Activated naive CD8-positive, alpha-beta T cell treated with anti-CD3 and anti-CD28 coated beads for 36 hours (primary cell): Measurements from ENCODE around the gene TULP4. TPM values are rescaled to one million over a fixed set of nuclear protein-coding genes. Genes with fewer than 3 reads are reported as not detected.
"Not testable (repeated sequence)": the region's sequence is repeated elsewhere in the genome, so short reads cannot be mapped to it uniquely, and the experiment has no call there.

Experiments
- DNase-seq: peaks from one replicate; pipeline ENCODE4 v3.0.0; 2021
- H3K27ac Mint-ChIP-seq: one replicate; pipeline ENCODE4 v1.8.0; 2022; ENCODE audit warnings: mild to moderate bottlenecking, moderate library complexity, mixed read lengths
- H3K27me3 Mint-ChIP-seq: one replicate; pipeline ENCODE4 v1.8.0; 2022; ENCODE audit warnings: mild to moderate bottlenecking, mixed read lengths
- H3K36me3 Mint-ChIP-seq: one replicate; pipeline ENCODE4 v1.8.0; 2021; ENCODE audit warnings: mild to moderate bottlenecking, mixed read lengths
- H3K4me1 Mint-ChIP-seq: one replicate; pipeline ENCODE4 v1.8.0; 2021; ENCODE audit warnings: mixed read lengths
- H3K4me3 Mint-ChIP-seq: one replicate; pipeline ENCODE4 v1.8.0; 2022; ENCODE audit warnings: mild to moderate bottlenecking, moderate library complexity, mixed read lengths
- H3K9me3 Mint-ChIP-seq: one replicate; pipeline ENCODE4 v1.8.0; 2022; ENCODE audit warnings: mixed read lengths
- total RNA-seq, 2 experiments: library from RNA; stranded (reverse); gene quantifications; one replicate each; pipeline ENCODE4 v1.2.3, GENCODE V29; 2021

Gene TULP4
- total RNA-seq, 2 experiments from 2014 or later = 17.0 TPM

GRCh38 chr6:158519761-158520160 is 207.5 kb downstream of the TULP4 start:
- DNase-seq = no peak
- no peaks in the 10 kb centered on the region for H3K9me3 Mint-ChIP-seq
- peaks cover 17% of the 10 kb centered on the region for H3K4me1 Mint-ChIP-seq
- H3K36me3 Mint-ChIP-seq = no peaks in the 10 kb centered on the region
- H3K27ac Mint-ChIP-seq = no peak overlapping the region
- H3K4me3 Mint-ChIP-seq = no peak overlapping the region
- peaks cover 78% of the 10 kb centered on the region for H3K27me3 Mint-ChIP-seq

DNA sequence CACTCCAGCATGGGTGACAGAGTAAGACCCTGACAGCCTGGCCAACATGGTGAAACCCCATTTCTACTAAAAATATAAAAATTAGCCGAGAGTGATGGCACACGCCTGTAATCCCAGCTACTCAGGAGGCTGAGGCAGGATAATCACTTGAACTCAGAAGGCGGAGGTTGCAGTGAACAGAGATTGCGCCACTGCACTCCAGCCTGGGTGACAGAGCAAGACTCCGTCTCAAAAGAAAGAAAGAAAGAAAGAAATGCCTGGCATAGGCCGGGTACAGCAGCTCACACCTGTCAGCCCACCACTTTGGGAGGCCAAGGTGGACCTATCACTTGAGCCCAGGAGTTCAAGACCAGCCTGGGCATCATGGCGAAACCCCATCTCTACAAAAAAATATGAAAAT is 208.7 kb downstream of the TULP4 start:
- H3K4me3 Mint-ChIP-seq, H3K27ac Mint-ChIP-seq: not testable (repeated sequence)

DNA sequence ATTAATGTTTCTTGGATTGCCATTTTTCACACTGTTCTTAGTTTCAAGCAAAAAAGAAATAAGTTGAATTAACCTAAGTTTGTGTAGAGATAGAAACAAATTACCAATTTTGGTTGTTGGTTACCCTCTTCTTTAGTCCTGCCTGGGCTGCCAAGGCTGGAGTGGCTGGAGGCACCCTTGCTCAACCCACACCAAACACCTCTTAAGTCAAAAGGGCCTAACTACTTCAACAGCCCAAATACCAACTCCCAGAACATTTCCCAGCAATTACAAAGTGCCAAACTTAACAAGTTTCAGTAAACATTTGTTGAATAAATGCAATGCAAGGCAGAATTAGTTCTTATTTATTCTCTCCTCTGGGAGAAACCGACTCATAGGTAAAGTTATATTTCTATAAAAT is 209.5 kb downstream of the TULP4 start:
- peaks cover 82% of the 10 kb centered on the region for H3K27me3 Mint-ChIP-seq
- H3K4me1 Mint-ChIP-seq = peaks cover 13% of the 10 kb centered on the region
- no peaks in the 10 kb centered on the region for H3K36me3 Mint-ChIP-seq
- DNase-seq = no peak
- H3K27ac Mint-ChIP-seq = no peak overlapping the region
- no peaks in the 10 kb centered on the region for H3K9me3 Mint-ChIP-seq
- no peak overlapping the region for H3K4me3 Mint-ChIP-seq

More for the DNA sequence above, 208.7 kb downstream of the TULP4 start:
- H3K9me3 Mint-ChIP-seq, DNase-seq, H3K36me3 Mint-ChIP-seq: not testable (repeated sequence)
- Mint-ChIP-seq H3K4me1 (peaks cover 14% of the 10 kb centered on the region), H3K27me3 (peaks cover 81% of the 10 kb centered on the region)

GRCh38 chr6:158522616-158523015 is 210.4 kb downstream of the TULP4 start:
- Mint-ChIP-seq H3K36me3 (no peaks in the 10 kb centered on the region), H3K27me3 (peaks cover 82% of the 10 kb centered on the region), H3K27ac (no peak overlapping the region), H3K4me3 (no peak overlapping the region), H3K9me3 (peaks cover 4% of the 10 kb centered on the region), H3K4me1 (peaks cover 9% of the 10 kb centered on the region)
- no peak for DNase-seq

- no peak overlapping the region for H3K4me3 Mint-ChIP-seq
- H3K4me1 Mint-ChIP-seq = no peaks in the 10 kb centered on the region
- H3K9me3 Mint-ChIP-seq = peaks cover 8% of the 10 kb centered on the region
- DNase-seq = no peak
- no peaks in the 10 kb centered on the region for H3K36me3 Mint-ChIP-seq
- H3K27ac Mint-ChIP-seq = no peak overlapping the region
- H3K27me3 Mint-ChIP-seq = peaks cover 72% of the 10 kb centered on the region
Observed at GRCh38 chr6:158524311-158524710, 212.0 kb downstream of the TULP4 start.

DNA sequence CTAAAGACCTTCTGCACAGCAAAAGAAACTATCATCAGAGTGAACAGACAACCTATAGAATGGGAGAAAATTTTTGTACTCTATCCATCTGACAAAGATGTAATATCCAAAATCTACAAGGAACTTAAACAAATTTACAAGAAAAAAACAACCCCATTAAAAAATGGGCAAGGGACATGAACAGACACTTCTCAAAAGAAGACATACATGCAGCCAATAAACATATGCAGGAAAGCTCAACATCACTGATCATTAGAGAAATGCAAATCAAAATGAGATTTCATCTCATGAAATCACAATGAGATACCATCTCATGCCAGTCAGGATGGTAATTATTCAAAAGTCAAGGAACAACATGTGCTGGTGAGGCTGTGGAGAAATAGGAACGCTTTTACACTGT is 215.6 kb downstream of the TULP4 start:
- peaks cover 59% of the 10 kb centered on the region for H3K27me3 Mint-ChIP-seq
- H3K4me1 Mint-ChIP-seq, H3K36me3 Mint-ChIP-seq, H3K27ac Mint-ChIP-seq, H3K9me3 Mint-ChIP-seq, H3K4me3 Mint-ChIP-seq, DNase-seq: not testable (repeated sequence)

DNA sequence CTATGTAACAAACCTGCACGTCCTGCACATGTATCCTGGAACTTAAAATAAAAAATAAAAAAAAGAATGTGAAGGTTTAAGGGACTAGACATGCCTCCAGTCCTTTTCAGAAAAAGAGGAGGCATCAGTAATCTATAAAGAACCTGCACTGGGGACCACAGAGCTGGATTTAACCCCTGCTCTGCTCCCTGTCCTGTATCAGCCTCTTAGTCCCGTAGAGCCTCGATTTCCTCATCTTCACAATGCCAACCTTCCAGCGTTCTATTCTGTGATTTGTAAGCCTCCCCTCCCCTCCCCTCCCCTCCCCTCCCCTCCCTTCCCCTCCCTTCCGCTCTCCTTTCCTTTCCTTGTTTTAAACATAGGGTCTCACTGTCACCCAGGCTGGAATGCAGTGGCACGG is 216.6 kb downstream of the TULP4 start:
- DNase-seq = no peak
- no peaks in the 10 kb centered on the region for H3K36me3 Mint-ChIP-seq
- peaks cover 56% of the 10 kb centered on the region for H3K27me3 Mint-ChIP-seq
- H3K9me3 Mint-ChIP-seq = peaks cover 8% of the 10 kb centered on the region
- no peaks in the 10 kb centered on the region for H3K4me1 Mint-ChIP-seq
- no peak overlapping the region for H3K4me3 Mint-ChIP-seq
- no peak overlapping the region for H3K27ac Mint-ChIP-seq

DNA sequence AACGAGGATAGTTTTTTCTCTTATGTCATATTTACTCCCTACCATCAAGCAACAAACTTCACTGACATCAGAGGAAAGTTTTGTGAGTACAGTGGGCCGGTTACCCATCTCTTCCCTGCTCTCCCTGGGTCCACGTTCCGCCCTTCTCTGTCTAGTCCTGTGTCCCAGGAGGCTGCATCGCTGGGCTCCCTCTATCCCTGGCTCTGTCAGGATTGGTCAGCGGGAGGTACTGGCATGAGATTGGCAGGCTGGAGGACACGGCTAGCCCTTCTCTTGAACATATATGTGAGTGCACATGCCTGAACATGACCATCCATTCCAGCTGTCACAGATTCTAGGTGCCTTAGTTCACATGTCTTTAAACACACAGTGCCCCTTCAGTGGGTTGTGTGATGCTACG is 217.4 kb downstream of the TULP4 start:
- H3K27me3 Mint-ChIP-seq = peaks cover 51% of the 10 kb centered on the region
- no peak for DNase-seq
- no peak overlapping the region for H3K4me3 Mint-ChIP-seq
- no peaks in the 10 kb centered on the region for H3K36me3 Mint-ChIP-seq
- H3K9me3 Mint-ChIP-seq = peaks cover 8% of the 10 kb centered on the region
- H3K27ac Mint-ChIP-seq = no peak overlapping the region
- no peaks in the 10 kb centered on the region for H3K4me1 Mint-ChIP-seq

GRCh38 chr6:158531566-158531965 is 219.3 kb downstream of the TULP4 start:
- no peak for DNase-seq
- no peaks in the 10 kb centered on the region for H3K4me1 Mint-ChIP-seq
- no peak overlapping the region for H3K27ac Mint-ChIP-seq
- peaks cover 50% of the 10 kb centered on the region for H3K27me3 Mint-ChIP-seq
- no peaks in the 10 kb centered on the region for H3K36me3 Mint-ChIP-seq
- H3K4me3 Mint-ChIP-seq = no peak overlapping the region
- peaks cover 8% of the 10 kb centered on the region for H3K9me3 Mint-ChIP-seq

DNA sequence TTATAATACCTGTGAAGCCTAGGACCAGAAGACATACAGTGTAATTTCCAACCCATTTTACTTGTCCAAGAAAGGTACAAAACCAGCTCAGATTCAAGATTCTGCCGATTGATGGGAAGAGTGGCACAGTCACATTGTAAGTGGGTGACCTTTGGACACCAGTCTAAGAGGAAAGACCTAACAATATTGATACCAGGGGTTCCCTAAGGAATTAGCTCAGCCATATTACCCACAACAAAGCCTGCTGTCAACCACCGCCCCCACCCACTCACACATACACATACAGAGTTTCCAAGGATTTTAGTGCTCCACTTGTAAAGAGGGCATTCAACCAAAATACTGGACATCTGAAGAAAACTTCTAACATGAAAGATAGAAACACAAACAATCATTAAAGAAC is 219.7 kb downstream of the TULP4 start:
- Mint-ChIP-seq H3K27ac (no peak overlapping the region), H3K9me3 (peaks cover 8% of the 10 kb centered on the region), H3K4me3 (no peak overlapping the region), H3K36me3 (no peaks in the 10 kb centered on the region), H3K27me3 (peaks cover 46% of the 10 kb centered on the region), H3K4me1 (no peaks in the 10 kb centered on the region)
- no peak for DNase-seq

GRCh38 chr6:158536084-158536890 is 224.0 kb downstream of the TULP4 start:
- Mint-ChIP-seq H3K4me1 (no peaks in the 10 kb centered on the region), H3K27me3 (peaks cover 64% of the 10 kb centered on the region), H3K27ac (no peak overlapping the region), H3K36me3 (no peaks in the 10 kb centered on the region), H3K9me3 (no peaks in the 10 kb centered on the region), H3K4me3 (peak overlapping the region; percentile 59)
- DNase-seq = peak; percentile 67

DNA sequence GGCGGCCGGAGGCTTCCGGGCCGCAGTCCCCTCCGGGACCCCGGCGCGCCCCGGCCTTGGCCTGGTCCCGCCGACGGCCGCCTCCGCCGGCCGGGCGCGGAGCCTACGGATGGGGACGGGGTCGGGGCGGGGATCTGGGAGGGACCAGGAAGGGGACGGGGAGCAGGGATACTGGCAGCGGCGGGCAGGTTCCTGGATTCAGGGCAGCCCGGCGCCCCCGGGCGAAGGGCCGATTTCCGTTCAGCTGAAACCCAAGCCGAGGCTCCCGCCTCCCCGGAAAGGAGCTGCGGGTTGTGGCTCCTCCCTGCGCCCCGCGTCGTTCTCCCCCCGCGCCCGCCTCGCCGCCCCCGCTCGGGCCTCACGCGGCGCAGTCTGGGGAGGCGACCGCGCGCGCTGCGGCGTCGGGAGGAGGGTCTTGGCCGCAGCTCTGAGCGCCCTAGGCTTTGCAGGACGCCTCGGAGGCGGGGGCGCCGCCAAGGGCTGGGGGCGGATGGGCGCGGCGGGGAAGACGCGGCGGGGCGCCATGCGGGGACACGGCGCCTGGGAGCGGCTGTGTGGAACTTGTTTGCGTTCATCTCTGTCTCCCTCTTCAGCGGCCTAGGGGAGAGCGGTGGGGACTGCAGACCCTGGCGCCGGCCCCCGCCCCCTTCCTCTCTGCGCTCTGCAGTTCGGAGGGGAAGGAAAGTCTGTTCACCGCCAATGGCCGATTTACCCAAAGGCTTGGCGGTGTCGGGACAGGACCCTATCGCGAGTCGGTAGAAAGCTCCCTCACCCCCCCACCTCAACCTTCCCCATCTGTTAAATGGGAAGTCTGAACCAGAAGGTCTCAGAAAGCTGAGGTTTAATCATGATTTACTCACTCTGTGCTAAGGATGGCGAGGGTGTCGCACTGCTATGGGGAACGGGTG is 224.9 kb downstream of the TULP4 start:
- no peak overlapping the region for H3K27ac Mint-ChIP-seq
- peak overlapping the region; percentile 32 for H3K4me3 Mint-ChIP-seq
- H3K4me1 Mint-ChIP-seq = no peaks in the 10 kb centered on the region
- peaks cover 62% of the 10 kb centered on the region for H3K27me3 Mint-ChIP-seq
- peak; percentile 27 for DNase-seq
- H3K9me3 Mint-ChIP-seq = no peaks in the 10 kb centered on the region
- H3K36me3 Mint-ChIP-seq = no peaks in the 10 kb centered on the region

DNA sequence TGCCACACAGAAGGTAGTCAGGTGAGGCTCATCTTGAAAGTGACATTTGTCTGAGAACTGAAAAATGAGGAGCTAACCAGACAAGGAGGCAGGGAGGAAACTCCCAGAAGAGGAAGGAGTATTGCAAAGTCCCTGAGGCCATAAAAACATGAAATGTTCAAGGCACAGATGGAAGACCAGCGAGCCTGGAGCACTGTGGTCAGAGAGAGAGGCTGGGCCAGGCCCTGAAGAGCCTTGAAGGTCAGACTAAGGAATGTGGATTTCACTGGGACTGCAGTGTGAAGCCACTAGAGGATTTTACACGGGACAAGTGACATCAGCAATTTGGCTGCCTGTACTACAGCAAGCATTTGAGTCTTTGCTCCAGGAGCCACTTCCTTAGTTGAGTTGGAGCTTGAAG is 226.5 kb downstream of the TULP4 start:
- H3K27ac Mint-ChIP-seq = no peak overlapping the region
- H3K36me3 Mint-ChIP-seq = no peaks in the 10 kb centered on the region
- no peak overlapping the region for H3K4me3 Mint-ChIP-seq
- H3K9me3 Mint-ChIP-seq = no peaks in the 10 kb centered on the region
- H3K27me3 Mint-ChIP-seq = peaks cover 53% of the 10 kb centered on the region
- no peak for DNase-seq
- no peaks in the 10 kb centered on the region for H3K4me1 Mint-ChIP-seq

DNA sequence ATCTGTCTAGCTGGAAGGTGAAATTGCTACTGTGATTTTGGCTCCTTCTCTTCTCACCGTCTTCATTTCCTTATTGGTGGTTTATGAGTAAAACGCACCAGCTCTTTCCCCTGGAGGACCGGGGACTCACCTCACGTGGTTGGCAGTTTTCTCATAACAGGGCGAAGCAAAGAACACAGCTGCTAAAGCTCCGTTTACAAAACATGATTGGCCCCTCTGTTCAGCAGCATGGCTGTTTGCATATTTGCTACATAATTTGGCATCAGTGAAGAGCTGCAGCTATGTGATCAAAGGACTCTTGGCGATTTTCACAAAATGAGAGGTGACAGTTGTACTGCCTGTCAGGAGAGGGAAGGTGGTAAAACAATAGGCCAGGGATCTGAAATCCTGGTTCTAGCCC is 227.1 kb downstream of the TULP4 start:
- H3K27ac Mint-ChIP-seq = no peak overlapping the region
- peaks cover 52% of the 10 kb centered on the region for H3K27me3 Mint-ChIP-seq

DNA sequence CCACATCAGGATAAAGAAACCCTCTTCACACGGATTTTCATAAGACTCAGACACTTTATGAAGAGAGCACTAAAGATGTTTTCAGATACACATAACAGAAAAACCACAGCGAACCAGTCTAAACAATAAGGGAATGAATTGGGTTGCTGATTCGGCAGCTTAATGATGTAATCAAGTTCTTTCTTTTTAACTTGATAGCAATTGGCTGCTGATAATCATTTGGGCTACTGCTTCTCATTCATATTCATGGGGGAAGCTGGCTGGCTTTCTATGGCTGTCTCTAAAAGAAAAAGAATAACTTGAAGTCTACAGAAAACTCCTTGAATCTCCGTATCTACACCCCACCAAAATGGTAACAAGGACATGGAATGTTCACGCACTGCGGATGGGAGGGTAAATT is 227.6 kb downstream of the TULP4 start:
- Mint-ChIP-seq H3K9me3 (no peaks in the 10 kb centered on the region), H3K4me1 (no peaks in the 10 kb centered on the region), H3K36me3 (no peaks in the 10 kb centered on the region), H3K27me3 (peaks cover 47% of the 10 kb centered on the region), H3K4me3 (no peak overlapping the region), H3K27ac (no peak overlapping the region)
- DNase-seq = no peak

More for the DNA sequence above, 227.1 kb downstream of the TULP4 start:
- H3K4me1 Mint-ChIP-seq = no peaks in the 10 kb centered on the region
- H3K36me3 Mint-ChIP-seq = no peaks in the 10 kb centered on the region
- H3K9me3 Mint-ChIP-seq = no peaks in the 10 kb centered on the region
- no peak overlapping the region for H3K4me3 Mint-ChIP-seq
- DNase-seq = no peak
